Effector memory CD8-positive, alpha-beta T cell (primary cell): Measurements from ENCODE around the gene FBN2.

ENCODE experiments used
- ATAC-seq: fragments of 150-1000 bp; cut with Tn5 transposase; replicated peaks from 2 replicates; pipeline ENCODE4 v1.10.0; 2021; ENCODE audit warnings: mild to moderate bottlenecking, moderate library complexity
- DNase-seq, 3 experiments: peaks; one replicate each; pipeline ENCODE4 v3.0.0; 2021
- H3K27ac Mint-ChIP-seq, 2 donors: one replicate each; pipeline ENCODE4 v1.8.0; 2022; ENCODE audit warnings: mild to moderate bottlenecking in 2 of 2, mixed read lengths in 2 of 2, moderate library complexity in 2 of 2
- H3K27me3 Mint-ChIP-seq, 2 donors: one replicate each; pipeline ENCODE4 v1.8.0; 2022; ENCODE audit warnings: mixed read lengths in 2 of 2
- H3K36me3 Mint-ChIP-seq: one replicate; pipeline ENCODE4 v1.8.0; 2022; ENCODE audit warnings: mild to moderate bottlenecking, moderate library complexity, mixed read lengths; ENCODE audit not compliant: insufficient read depth
- H3K4me1 Mint-ChIP-seq, 2 donors: one replicate each; pipeline ENCODE4 v1.8.0; 2022; ENCODE audit warnings: low read depth in 2 of 2, mixed read lengths in 2 of 2
- H3K4me3 Mint-ChIP-seq, 2 donors: one replicate each; pipeline ENCODE4 v1.8.0; 2022; ENCODE audit warnings: mild to moderate bottlenecking in 2 of 2, mixed read lengths in 2 of 2, moderate library complexity in 2 of 2
- H3K9me3 Mint-ChIP-seq, 2 donors: one replicate each; pipeline ENCODE4 v1.8.0; 2022; ENCODE audit warnings: mixed read lengths in 2 of 2

The FBN2 gene

DNA sequence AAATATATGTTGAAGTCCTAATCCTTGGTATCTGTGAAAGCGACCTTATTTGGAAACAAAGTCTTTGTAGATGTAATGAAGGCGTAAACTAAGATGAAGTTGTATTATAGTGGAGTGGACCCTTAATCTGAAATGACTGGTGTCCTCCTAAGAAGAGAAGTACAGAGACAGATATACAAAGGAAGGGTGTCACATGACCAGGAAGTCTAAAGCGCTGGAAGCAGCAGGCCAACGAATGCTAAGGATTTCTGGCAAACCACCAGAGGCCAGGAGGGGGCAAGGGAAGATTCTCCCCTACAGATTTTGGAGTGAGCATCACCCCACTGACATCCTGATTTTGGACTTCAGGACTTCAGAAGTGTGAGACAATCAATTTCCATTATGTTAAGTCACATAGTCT, 292.1 kb downstream of the FBN2 start:
- no peak overlapping the region for H3K27ac Mint-ChIP-seq
- DNase-seq (no peak), ATAC-seq (no peak)
- no peaks in the 10 kb centered on the region for H3K4me1 Mint-ChIP-seq
- peaks cover 6 to 7% of the 10 kb centered on the region in 2 donors for H3K27me3 Mint-ChIP-seq
- no peak overlapping the region for H3K4me3 Mint-ChIP-seq
- H3K9me3 Mint-ChIP-seq, result no peaks in the 10 kb centered on the region
- H3K36me3 Mint-ChIP-seq, result peaks cover 2% of the 10 kb centered on the region

GRCh38 chr5:128243958-128244582, 294.0 kb downstream of the FBN2 start:
- no peak for ATAC-seq
- H3K27me3 Mint-ChIP-seq, result peaks cover 5 to 11% of the 10 kb centered on the region in 2 donors
- H3K9me3 Mint-ChIP-seq, result peaks cover 0 to 2% of the 10 kb centered on the region in 2 donors

GRCh38 chr5:128241051-128241695, 296.9 kb downstream of the FBN2 start:
- ATAC-seq (no peak), DNase-seq (no peak)
- H3K4me3 Mint-ChIP-seq, result no peak overlapping the region

More at GRCh38 chr5:128243958-128244582, 294.0 kb downstream of the FBN2 start:
- Mint-ChIP-seq H3K4me1 (no peaks in the 10 kb centered on the region), H3K27ac (no peak overlapping the region), H3K4me3 (no peak overlapping the region), H3K36me3 (peaks cover 2% of the 10 kb centered on the region)
- no peak for DNase-seq

GRCh38 chr5:128237546-128237945, 300.5 kb downstream of the FBN2 start:
- ATAC-seq, result no peak
- no peaks in the 10 kb centered on the region for H3K4me1 Mint-ChIP-seq
- no peak overlapping the region for H3K27ac Mint-ChIP-seq
- H3K36me3 Mint-ChIP-seq, result peaks cover 4% of the 10 kb centered on the region
- no peak overlapping the region for H3K4me3 Mint-ChIP-seq
- DNase-seq, result no peak
- peaks cover 0 to 2% of the 10 kb centered on the region in 2 donors for H3K9me3 Mint-ChIP-seq
- peaks cover 25 to 44% of the 10 kb centered on the region in 2 donors for H3K27me3 Mint-ChIP-seq

More at GRCh38 chr5:128241051-128241695, 296.9 kb downstream of the FBN2 start:
- H3K9me3 Mint-ChIP-seq, result peaks cover 0 to 2% of the 10 kb centered on the region in 2 donors
- H3K4me1 Mint-ChIP-seq, result no peaks in the 10 kb centered on the region
- H3K27me3 Mint-ChIP-seq, result peaks cover 24 to 25% of the 10 kb centered on the region in 2 donors
- H3K36me3 Mint-ChIP-seq, result no peaks in the 10 kb centered on the region
- H3K27ac Mint-ChIP-seq, result no peak overlapping the region

DNA sequence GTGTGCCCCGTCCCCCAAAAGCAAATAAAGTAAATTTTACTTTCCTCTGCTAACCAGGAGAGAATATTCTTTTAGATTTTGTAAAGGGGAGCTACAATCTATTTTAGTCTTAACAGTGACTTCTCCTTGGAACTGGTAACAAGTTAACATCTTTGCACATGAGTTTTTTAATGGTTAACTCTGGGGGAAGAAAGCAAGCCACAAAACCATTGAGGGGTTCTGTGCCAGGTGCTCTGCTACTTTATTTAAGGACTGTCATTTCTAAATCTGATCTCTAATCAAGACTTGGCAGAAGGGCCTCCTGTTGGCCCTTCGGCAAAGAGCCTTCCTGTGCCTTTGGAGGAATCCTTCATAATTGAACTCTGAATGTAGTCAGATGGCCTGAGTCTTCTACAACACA, 301.0 kb downstream of the FBN2 start:
- no peak for ATAC-seq
- H3K27me3 Mint-ChIP-seq, result peaks cover 25 to 44% of the 10 kb centered on the region in 2 donors
- H3K9me3 Mint-ChIP-seq, result peaks cover 0 to 2% of the 10 kb centered on the region in 2 donors
- H3K27ac Mint-ChIP-seq, result no peak overlapping the region
- peaks cover 4% of the 10 kb centered on the region for H3K36me3 Mint-ChIP-seq
- H3K4me3 Mint-ChIP-seq, result no peak overlapping the region
- no peaks in the 10 kb centered on the region for H3K4me1 Mint-ChIP-seq
- DNase-seq, result no peak

DNA sequence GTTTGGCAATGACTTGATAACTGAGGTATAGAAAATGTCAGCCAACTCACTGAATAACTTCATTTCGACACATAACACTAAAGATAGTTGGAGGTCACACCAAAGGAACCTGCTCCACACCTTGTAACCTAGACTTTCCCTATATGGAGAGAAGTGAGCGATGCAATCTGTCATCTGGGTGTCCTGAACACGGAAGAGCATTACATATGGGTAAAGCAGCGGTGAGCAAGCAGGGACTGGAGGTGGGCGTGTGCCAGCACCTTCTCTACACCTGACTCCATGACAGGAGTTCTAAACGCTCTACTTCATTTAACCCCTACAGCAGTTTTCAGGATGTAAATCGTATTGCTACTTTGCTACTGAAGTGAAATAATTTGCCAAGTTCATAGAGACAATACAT, 301.7 kb downstream of the FBN2 start:
- Mint-ChIP-seq H3K4me3 (no peak overlapping the region), H3K9me3 (peaks cover 0 to 2% of the 10 kb centered on the region in 2 donors), H3K4me1 (no peaks in the 10 kb centered on the region), H3K36me3 (peaks cover 4% of the 10 kb centered on the region), H3K27me3 (peaks cover 25 to 44% of the 10 kb centered on the region in 2 donors), H3K27ac (no peak overlapping the region)
- no peak for DNase-seq
- ATAC-seq, result no peak

- H3K9me3 Mint-ChIP-seq, result peaks cover 0 to 2% of the 10 kb centered on the region in 2 donors
- peaks cover 25 to 44% of the 10 kb centered on the region in 2 donors for H3K27me3 Mint-ChIP-seq
- peaks cover 4% of the 10 kb centered on the region for H3K36me3 Mint-ChIP-seq
Measured at GRCh38 chr5:128234928-128235641, 303.0 kb downstream of the FBN2 start.

GRCh38 chr5:128228521-128228920, 309.5 kb downstream of the FBN2 start:
- H3K27me3 Mint-ChIP-seq, result no peaks in the 10 kb centered on the region
- no peak overlapping the region for H3K4me3 Mint-ChIP-seq
- no peak for ATAC-seq
- H3K9me3 Mint-ChIP-seq, result no peaks in the 10 kb centered on the region
- no peak overlapping the region for H3K27ac Mint-ChIP-seq
- H3K4me1 Mint-ChIP-seq, result no peaks in the 10 kb centered on the region
- no peak for DNase-seq
- H3K36me3 Mint-ChIP-seq, result no peaks in the 10 kb centered on the region

More at GRCh38 chr5:128234928-128235641, 303.0 kb downstream of the FBN2 start:
- DNase-seq (no peak), ATAC-seq (no peak)
- H3K4me3 Mint-ChIP-seq, result no peak overlapping the region
- no peak overlapping the region for H3K27ac Mint-ChIP-seq
- no peaks in the 10 kb centered on the region for H3K4me1 Mint-ChIP-seq

DNA sequence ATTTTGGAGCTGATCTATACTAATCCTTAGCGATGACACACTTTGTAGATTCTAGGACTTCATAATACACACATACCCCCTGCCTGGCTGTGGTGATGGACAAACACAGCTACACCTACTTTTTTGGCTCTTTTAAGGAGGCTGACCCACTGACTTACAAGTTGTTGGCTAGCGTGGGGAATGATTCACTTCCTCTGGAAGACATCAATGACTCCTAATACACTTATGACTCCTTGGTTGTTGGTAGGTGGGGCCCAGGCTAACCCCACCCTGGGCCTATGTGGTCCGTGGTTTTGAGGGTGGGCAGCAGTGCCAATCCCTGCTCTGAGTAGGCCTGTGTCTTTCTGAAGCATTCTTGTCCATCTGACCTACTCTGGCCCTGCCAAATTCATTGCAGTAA, 310.0 kb downstream of the FBN2 start:
- H3K27me3 Mint-ChIP-seq, result no peaks in the 10 kb centered on the region
- H3K9me3 Mint-ChIP-seq, result no peaks in the 10 kb centered on the region
- no peak overlapping the region for H3K27ac Mint-ChIP-seq
- no peaks in the 10 kb centered on the region for H3K4me1 Mint-ChIP-seq
- ATAC-seq (no peak), DNase-seq (no peak)
- H3K36me3 Mint-ChIP-seq, result no peaks in the 10 kb centered on the region
- no peak overlapping the region for H3K4me3 Mint-ChIP-seq

DNA sequence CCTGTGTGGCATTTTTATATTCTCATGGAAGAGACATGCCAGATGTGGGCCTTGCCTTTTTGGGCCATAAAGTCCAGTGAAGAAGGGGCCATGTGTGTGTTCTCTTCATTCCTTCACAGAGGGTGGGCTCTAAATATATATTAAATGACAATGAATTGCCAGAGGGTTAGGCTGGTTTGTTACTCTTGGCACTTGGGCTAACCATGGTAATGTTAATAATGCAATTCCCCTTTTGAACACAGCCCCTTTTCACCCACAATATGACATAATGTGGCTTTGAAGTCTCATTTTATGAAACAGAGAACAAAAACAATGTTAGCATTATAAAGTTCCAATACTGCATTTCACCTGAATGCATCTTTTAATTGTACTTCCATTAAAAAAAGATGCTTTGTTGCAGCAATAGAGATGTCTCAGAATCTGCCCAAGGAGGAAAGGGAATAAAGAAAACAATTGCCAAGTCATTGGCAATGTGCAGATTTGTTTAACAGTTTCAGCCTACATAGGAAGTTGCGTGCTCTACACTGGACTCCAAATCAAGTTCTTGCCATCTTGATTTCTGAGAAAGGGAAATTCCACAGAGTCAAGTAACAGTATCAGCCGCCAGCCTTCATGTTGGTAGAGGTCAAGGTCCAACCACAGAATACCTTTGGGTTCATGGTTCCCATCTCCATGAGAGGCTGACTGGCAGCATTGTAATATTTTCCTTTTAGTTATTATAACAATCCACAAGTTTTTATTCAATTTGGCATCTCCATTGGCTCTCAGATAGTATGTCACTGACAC, 312.6 kb downstream of the FBN2 start:
- Mint-ChIP-seq H3K27ac (no peak overlapping the region), H3K9me3 (no peaks in the 10 kb centered on the region), H3K27me3 (no peaks in the 10 kb centered on the region), H3K4me3 (no peak overlapping the region), H3K36me3 (peaks cover 3% of the 10 kb centered on the region), H3K4me1 (no peaks in the 10 kb centered on the region)
- DNase-seq (no peak), ATAC-seq (no peak)

DNA sequence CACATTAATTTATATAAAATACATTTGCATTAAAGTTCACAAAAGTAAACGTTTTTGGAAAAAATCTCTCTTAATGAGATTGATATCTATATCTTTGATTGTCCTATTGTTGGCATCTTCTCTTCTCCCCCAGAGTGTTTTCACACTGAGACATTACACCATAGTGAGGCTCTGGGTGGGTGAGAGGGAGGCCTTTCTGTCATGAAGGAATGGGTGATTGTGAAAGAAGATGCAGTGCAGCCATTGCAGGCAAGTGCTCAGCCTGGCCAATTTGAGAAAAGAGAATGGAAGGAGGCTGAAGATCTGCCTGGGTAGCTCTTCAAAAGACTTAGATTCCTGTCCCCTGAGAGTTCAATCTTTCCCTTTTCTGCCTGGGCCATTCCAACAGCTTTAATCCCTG, 313.7 kb downstream of the FBN2 start:
- no peak overlapping the region for H3K27ac Mint-ChIP-seq
- no peaks in the 10 kb centered on the region for H3K27me3 Mint-ChIP-seq
- peaks cover 3% of the 10 kb centered on the region for H3K36me3 Mint-ChIP-seq
- H3K4me1 Mint-ChIP-seq, result no peaks in the 10 kb centered on the region
- no peak for DNase-seq
- no peak for ATAC-seq
- H3K4me3 Mint-ChIP-seq, result no peak overlapping the region
- no peaks in the 10 kb centered on the region for H3K9me3 Mint-ChIP-seq

GRCh38 chr5:128220841-128221240, 317.2 kb downstream of the FBN2 start:
- ATAC-seq (no peak), DNase-seq (no peak)
- H3K36me3 Mint-ChIP-seq, result peaks cover 3% of the 10 kb centered on the region
- H3K4me1 Mint-ChIP-seq, result no peaks in the 10 kb centered on the region
- no peak overlapping the region for H3K4me3 Mint-ChIP-seq
- no peak overlapping the region for H3K27ac Mint-ChIP-seq
- H3K27me3 Mint-ChIP-seq, result peaks cover 0 to 15% of the 10 kb centered on the region in 2 donors
- no peaks in the 10 kb centered on the region for H3K9me3 Mint-ChIP-seq

- DNase-seq, result no peak
- peaks cover 0 to 23% of the 10 kb centered on the region in 2 donors for H3K27me3 Mint-ChIP-seq
- no peak overlapping the region for H3K4me3 Mint-ChIP-seq
- no peaks in the 10 kb centered on the region for H3K9me3 Mint-ChIP-seq
- ATAC-seq, result no peak
- H3K27ac Mint-ChIP-seq, result no peak overlapping the region
- peaks cover under 1% of the 10 kb centered on the region for H3K36me3 Mint-ChIP-seq
- peaks cover 0 to 2% of the 10 kb centered on the region in 2 donors for H3K4me1 Mint-ChIP-seq
Measured at GRCh38 chr5:128216860-128217531, 321.0 kb downstream of the FBN2 start.
